Measurements from ENCODE around the gene FAM131C. TPM values are rescaled to one million over a fixed set of nuclear protein-coding genes. Genes with fewer than 3 reads are reported as not detected.
"Not testable (repeated sequence)": the region's sequence is repeated elsewhere in the genome, so short reads cannot be mapped to it uniquely, and the experiment has no call there.

FAM131C gene
- total RNA-seq, 1 donor, result 0.36 TPM

- Histone ChIP-seq H3K4me2 (ENCODE audit: insufficient read depth, low read length) (no peak overlapping the region), H3K9me3 (ENCODE audit: low read depth, low read length) (no peaks in the 10 kb centered on the region), H3K4me3 (ENCODE audit: insufficient read depth, low read length) (no peak overlapping the region), H3K4me1 (ENCODE audit: insufficient read depth, low read length) (no peaks in the 10 kb centered on the region), H2AFZ (ENCODE audit: low read length) (no peak overlapping the region), H3K36me3 (ENCODE audit: insufficient read depth, low read length) (no peaks in the 10 kb centered on the region), H3K27me3 (ENCODE audit: insufficient read depth, low read length) (no peaks in the 10 kb centered on the region), H3K27ac (ENCODE audit: low read depth, low read length) (no peak overlapping the region), H3K79me2 (ENCODE audit: insufficient read depth, low read length) (no peaks in the 10 kb centered on the region), H4K20me1 (ENCODE audit: insufficient read depth, low read length) (no peaks in the 10 kb centered on the region)
- DNase-seq (ENCODE audit: insufficient read length, low spot score, missing footprints), result peak; percentile 62
- TF ChIP-seq CTCF (IDR thresholded peaks at IDR 0.05; ENCODE audit: extremely low read depth, low read depth, low read length), result no peak
Measured at GRCh38 chr1:16041200-16041599, 32.3 kb downstream of the FAM131C start.

GRCh38 chr1:16039871-16040270 is 33.6 kb downstream of the FAM131C start:
- H3K9me3 ChIP-seq (ENCODE audit: low read depth, low read length); H3K4me2 ChIP-seq (ENCODE audit: insufficient read depth, low read length); H3K36me3 ChIP-seq (ENCODE audit: insufficient read depth, low read length); H3K79me2 ChIP-seq (ENCODE audit: insufficient read depth, low read length); H3K4me3 ChIP-seq (ENCODE audit: insufficient read depth, low read length); H3K27me3 ChIP-seq (ENCODE audit: insufficient read depth, low read length); H3K27ac ChIP-seq (ENCODE audit: low read depth, low read length); H4K20me1 ChIP-seq (ENCODE audit: insufficient read depth, low read length); H3K4me1 ChIP-seq (ENCODE audit: insufficient read depth, low read length); H2AFZ ChIP-seq (ENCODE audit: low read length): not testable (repeated sequence)
- peak; percentile 50 for DNase-seq (ENCODE audit: insufficient read length, low spot score, missing footprints)

GRCh38 chr1:16038620-16038912 is 34.9 kb downstream of the FAM131C start:
- Histone ChIP-seq H3K79me2 (ENCODE audit: insufficient read depth, low read length) (no peaks in the 10 kb centered on the region), H3K27ac (ENCODE audit: low read depth, low read length) (no peak overlapping the region), H3K27me3 (ENCODE audit: insufficient read depth, low read length) (no peaks in the 10 kb centered on the region), H3K4me3 (ENCODE audit: insufficient read depth, low read length) (no peak overlapping the region), H3K9me3 (ENCODE audit: low read depth, low read length) (no peaks in the 10 kb centered on the region), H3K4me1 (ENCODE audit: insufficient read depth, low read length) (no peaks in the 10 kb centered on the region), H2AFZ (ENCODE audit: low read length) (no peak overlapping the region), H4K20me1 (ENCODE audit: insufficient read depth, low read length) (no peaks in the 10 kb centered on the region), H3K36me3 (ENCODE audit: insufficient read depth, low read length) (no peaks in the 10 kb centered on the region), H3K4me2 (ENCODE audit: insufficient read depth, low read length) (no peak overlapping the region)
- peak; percentile 93 for DNase-seq (ENCODE audit: insufficient read length, low spot score, missing footprints)
- TF ChIP-seq CTCF (IDR thresholded peaks at IDR 0.05; ENCODE audit: extremely low read depth, low read depth, low read length), result no peak

- DNase-seq (ENCODE audit: insufficient read length, low spot score, missing footprints), result peak; percentile 50
- H4K20me1 ChIP-seq (ENCODE audit: insufficient read depth, low read length); H3K4me3 ChIP-seq (ENCODE audit: insufficient read depth, low read length); H3K27me3 ChIP-seq (ENCODE audit: insufficient read depth, low read length); H3K27ac ChIP-seq (ENCODE audit: low read depth, low read length); H3K36me3 ChIP-seq (ENCODE audit: insufficient read depth, low read length); H3K79me2 ChIP-seq (ENCODE audit: insufficient read depth, low read length); H3K4me1 ChIP-seq (ENCODE audit: insufficient read depth, low read length); H3K9me3 ChIP-seq (ENCODE audit: low read depth, low read length); H2AFZ ChIP-seq (ENCODE audit: low read length); H3K4me2 ChIP-seq (ENCODE audit: insufficient read depth, low read length): not testable (repeated sequence)
Measured at GRCh38 chr1:16036461-16036860, 37.0 kb downstream of the FAM131C start.

- not testable (repeated sequence) for H3K4me1 ChIP-seq (ENCODE audit: insufficient read depth, low read length); H3K36me3 ChIP-seq (ENCODE audit: insufficient read depth, low read length); H3K9me3 ChIP-seq (ENCODE audit: low read depth, low read length); H4K20me1 ChIP-seq (ENCODE audit: insufficient read depth, low read length); H3K79me2 ChIP-seq (ENCODE audit: insufficient read depth, low read length); H3K4me3 ChIP-seq (ENCODE audit: insufficient read depth, low read length); H2AFZ ChIP-seq (ENCODE audit: low read length); H3K27ac ChIP-seq (ENCODE audit: low read depth, low read length); H3K4me2 ChIP-seq (ENCODE audit: insufficient read depth, low read length); H3K27me3 ChIP-seq (ENCODE audit: insufficient read depth, low read length)
- peak; percentile 45 for DNase-seq (ENCODE audit: insufficient read length, low spot score, missing footprints)
Measured at GRCh38 chr1:16033103-16033632, 40.3 kb downstream of the FAM131C start.

All from osteoblast (primary cell).